Endothelial cell of umbilical vein (primary cell): Measurements from ENCODE around the gene OMA1.

Experiments used
- EZH2 ChIP-seq: IDR thresholded peaks from 2 replicates; pipeline ENCODE4 v1.6.1; 2012; ENCODE audit warnings: borderline replicate concordance, low read depth, mild to moderate bottlenecking, moderate library complexity, low read length, inconsistent platforms; ENCODE audit not compliant: severe bottlenecking
- FOS ChIP-seq: IDR thresholded peaks from 2 replicates; pipeline ENCODE4 v1.6.1; 2011; ENCODE audit warnings: mild to moderate bottlenecking, low read length, moderate library complexity, borderline replicate concordance; ENCODE audit not compliant: insufficient read depth
- MYC ChIP-seq: IDR thresholded peaks from one replicate; pipeline ENCODE4 v1.6.1; 2011; ENCODE audit warnings: mild to moderate bottlenecking, low read depth, low read length
- POLR2A ChIP-seq: IDR thresholded peaks from 2 replicates; pipeline ENCODE4 v1.6.1; 2012; ENCODE audit warnings: low read depth, mild to moderate bottlenecking, control low read depth, low read length
- POLR2AphosphoS5 ChIP-seq: IDR thresholded peaks from 2 replicates; pipeline ENCODE4 v1.6.1; 2012; ENCODE audit warnings: low read depth, mild to moderate bottlenecking, control low read depth, low read length, moderate library complexity; ENCODE audit not compliant: insufficient read depth
- TF ChIP-seq, protein P1 (sequence below), 2 donors: IDR thresholded peaks; 1 replicate in 1 of 2; 2 replicates in 1 of 2; pipeline ENCODE4 v1.5.1; 2011; ENCODE audit warnings: low read length in 2 of 2, mild to moderate bottlenecking in 2 of 2, moderate library complexity in 2 of 2, control low read depth in 1 of 2, inconsistent platforms in 1 of 2, low read depth in 1 of 2; ENCODE audit not compliant: insufficient read depth in 1 of 2; ENCODE audit errors: extremely low read depth in 1 of 2
- TF ChIP-seq, protein P2 (sequence below): IDR thresholded peaks from 2 replicates; pipeline ENCODE4 v1.6.1; 2011; ENCODE audit not compliant: insufficient read depth, insufficient read length

DNA sequence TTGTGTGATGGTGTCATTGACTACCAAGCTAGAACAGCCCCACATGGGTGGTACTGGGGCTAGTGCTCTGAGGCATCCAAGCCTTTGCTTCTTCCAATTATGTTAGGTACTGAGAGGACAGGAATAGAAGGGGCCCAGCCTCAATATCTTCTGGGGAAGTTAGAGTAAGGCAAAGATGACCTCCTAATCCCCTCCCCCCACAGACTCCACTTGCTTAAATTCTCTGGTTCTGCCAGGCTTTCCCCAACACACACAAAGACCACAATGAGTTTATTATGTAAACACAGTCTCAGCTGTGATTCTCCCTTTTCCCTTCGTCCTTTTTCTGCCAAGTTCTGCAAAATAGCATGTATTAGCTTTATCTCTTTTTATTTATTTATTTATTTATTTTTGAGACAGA lies 33.7 kb upstream of the OMA1 start:
- TF ChIP-seq, protein P1, sequence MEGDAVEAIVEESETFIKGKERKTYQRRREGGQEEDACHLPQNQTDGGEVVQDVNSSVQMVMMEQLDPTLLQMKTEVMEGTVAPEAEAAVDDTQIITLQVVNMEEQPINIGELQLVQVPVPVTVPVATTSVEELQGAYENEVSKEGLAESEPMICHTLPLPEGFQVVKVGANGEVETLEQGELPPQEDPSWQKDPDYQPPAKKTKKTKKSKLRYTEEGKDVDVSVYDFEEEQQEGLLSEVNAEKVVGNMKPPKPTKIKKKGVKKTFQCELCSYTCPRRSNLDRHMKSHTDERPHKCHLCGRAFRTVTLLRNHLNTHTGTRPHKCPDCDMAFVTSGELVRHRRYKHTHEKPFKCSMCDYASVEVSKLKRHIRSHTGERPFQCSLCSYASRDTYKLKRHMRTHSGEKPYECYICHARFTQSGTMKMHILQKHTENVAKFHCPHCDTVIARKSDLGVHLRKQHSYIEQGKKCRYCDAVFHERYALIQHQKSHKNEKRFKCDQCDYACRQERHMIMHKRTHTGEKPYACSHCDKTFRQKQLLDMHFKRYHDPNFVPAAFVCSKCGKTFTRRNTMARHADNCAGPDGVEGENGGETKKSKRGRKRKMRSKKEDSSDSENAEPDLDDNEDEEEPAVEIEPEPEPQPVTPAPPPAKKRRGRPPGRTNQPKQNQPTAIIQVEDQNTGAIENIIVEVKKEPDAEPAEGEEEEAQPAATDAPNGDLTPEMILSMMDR (IDR thresholded peaks at IDR 0.05; ENCODE audit: extremely low read depth in 1 of 2, insufficient read depth in 1 of 2, low read depth in 1 of 2, low read length in 2 of 2): no peak
- TF ChIP-seq FOS (no peak), POLR2A (no peak), EZH2 (no peak), MYC (no peak), POLR2AphosphoS5 (no peak)
- TF ChIP-seq, protein P2, sequence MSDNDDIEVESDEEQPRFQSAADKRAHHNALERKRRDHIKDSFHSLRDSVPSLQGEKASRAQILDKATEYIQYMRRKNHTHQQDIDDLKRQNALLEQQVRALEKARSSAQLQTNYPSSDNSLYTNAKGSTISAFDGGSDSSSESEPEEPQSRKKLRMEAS: no peak
